ENCODE results near the gene PPARGC1A. TPM values are rescaled to one million over a fixed set of nuclear protein-coding genes. Genes with fewer than 3 reads are reported as not detected.

Gene PPARGC1A
- total and polyA plus RNA-seq, 2 of the 13 experiments (the other 11 are each of a cell fraction or from before 2014, with no cell fraction given) = 20.7 to 37.3 TPM

DNA sequence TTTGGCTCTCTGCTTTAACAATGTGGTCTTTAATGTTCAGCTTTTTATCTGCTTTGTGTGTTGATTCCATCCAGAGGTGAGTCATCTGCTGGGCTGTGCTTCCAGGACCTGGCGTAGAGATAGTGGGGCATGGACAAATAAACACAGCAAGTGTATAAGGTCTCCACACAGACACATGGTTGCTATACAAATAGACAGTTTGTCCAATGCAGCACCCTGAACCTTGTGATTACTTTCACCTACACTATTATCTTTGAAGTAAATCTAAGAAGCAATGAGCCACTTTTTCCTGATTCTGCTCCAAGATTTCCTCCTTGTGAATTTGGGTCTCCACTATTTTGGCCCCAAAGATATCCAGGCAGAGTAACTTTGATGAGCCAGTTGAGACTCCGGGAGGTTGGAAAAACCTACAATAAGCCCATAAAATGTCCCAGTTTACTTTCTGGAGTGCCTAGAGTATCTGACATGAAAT lies 12.1 kb downstream of the PPARGC1A start (continued):
- TF ChIP-seq, protein P1, sequence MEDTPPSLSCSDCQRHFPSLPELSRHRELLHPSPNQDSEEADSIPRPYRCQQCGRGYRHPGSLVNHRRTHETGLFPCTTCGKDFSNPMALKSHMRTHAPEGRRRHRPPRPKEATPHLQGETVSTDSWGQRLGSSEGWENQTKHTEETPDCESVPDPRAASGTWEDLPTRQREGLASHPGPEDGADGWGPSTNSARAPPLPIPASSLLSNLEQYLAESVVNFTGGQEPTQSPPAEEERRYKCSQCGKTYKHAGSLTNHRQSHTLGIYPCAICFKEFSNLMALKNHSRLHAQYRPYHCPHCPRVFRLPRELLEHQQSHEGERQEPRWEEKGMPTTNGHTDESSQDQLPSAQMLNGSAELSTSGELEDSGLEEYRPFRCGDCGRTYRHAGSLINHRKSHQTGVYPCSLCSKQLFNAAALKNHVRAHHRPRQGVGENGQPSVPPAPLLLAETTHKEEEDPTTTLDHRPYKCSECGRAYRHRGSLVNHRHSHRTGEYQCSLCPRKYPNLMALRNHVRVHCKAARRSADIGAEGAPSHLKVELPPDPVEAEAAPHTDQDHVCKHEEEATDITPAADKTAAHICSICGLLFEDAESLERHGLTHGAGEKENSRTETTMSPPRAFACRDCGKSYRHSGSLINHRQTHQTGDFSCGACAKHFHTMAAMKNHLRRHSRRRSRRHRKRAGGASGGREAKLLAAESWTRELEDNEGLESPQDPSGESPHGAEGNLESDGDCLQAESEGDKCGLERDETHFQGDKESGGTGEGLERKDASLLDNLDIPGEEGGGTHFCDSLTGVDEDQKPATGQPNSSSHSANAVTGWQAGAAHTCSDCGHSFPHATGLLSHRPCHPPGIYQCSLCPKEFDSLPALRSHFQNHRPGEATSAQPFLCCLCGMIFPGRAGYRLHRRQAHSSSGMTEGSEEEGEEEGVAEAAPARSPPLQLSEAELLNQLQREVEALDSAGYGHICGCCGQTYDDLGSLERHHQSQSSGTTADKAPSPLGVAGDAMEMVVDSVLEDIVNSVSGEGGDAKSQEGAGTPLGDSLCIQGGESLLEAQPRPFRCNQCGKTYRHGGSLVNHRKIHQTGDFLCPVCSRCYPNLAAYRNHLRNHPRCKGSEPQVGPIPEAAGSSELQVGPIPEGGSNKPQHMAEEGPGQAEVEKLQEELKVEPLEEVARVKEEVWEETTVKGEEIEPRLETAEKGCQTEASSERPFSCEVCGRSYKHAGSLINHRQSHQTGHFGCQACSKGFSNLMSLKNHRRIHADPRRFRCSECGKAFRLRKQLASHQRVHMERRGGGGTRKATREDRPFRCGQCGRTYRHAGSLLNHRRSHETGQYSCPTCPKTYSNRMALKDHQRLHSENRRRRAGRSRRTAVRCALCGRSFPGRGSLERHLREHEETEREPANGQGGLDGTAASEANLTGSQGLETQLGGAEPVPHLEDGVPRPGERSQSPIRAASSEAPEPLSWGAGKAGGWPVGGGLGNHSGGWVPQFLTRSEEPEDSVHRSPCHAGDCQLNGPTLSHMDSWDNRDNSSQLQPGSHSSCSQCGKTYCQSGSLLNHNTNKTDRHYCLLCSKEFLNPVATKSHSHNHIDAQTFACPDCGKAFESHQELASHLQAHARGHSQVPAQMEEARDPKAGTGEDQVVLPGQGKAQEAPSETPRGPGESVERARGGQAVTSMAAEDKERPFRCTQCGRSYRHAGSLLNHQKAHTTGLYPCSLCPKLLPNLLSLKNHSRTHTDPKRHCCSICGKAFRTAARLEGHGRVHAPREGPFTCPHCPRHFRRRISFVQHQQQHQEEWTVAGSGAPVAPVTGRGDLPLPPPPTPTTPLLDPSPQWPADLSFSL (CRISPR knock-in tag; IDR thresholded peaks at IDR 0.05) = peak; percentile 71; the same call in 1 of the 2 replicates
- TF ChIP-seq DPF2 (CRISPR knock-in tag; IDR thresholded peaks at IDR 0.05; ENCODE audit: borderline replicate concordance, low read depth) (peak; percentile 94), HDAC2 (CRISPR knock-in tag; IDR thresholded peaks at IDR 0.05) (peak; percentile 82), SOX5 (CRISPR knock-in tag; IDR thresholded peaks at IDR 0.05; ENCODE audit: borderline replicate concordance) (peak; percentile 97), ARNT (IDR thresholded peaks at IDR 0.05) (no peak), ZNF614 (CRISPR knock-in tag; IDR thresholded peaks at IDR 0.05; ENCODE audit: borderline replicate concordance) (peak; percentile 73; the same call in 1 of the 2 replicates), ZSCAN29 (CRISPR knock-in tag; conservative IDR thresholded peaks at IDR 0.05) (peak; percentile 81; the same call in 1 of the 2 replicates), DNMT3B (CRISPR knock-in tag; conservative IDR thresholded peaks at IDR 0.05) (peak; percentile 48; the same call in 1 of the 2 replicates), ZNF75D (CRISPR knock-in tag; IDR thresholded peaks at IDR 0.05; ENCODE audit: borderline replicate concordance) (no peak), ZNF530 (CRISPR knock-in tag; IDR thresholded peaks at IDR 0.05; ENCODE audit: low read depth) (no peak), STAG1 (CRISPR knock-in tag; IDR thresholded peaks at IDR 0.05) (peak; percentile 11; the same call in 1 of the 2 replicates), TRIM24 (CRISPR knock-in tag; IDR thresholded peaks at IDR 0.05) (no peak), MED13 (CRISPR knock-in tag; IDR thresholded peaks at IDR 0.05) (0 out of 2 replicates have a peak, but pooled peaks have one; percentile 42)
- TF ChIP-seq, protein P2, sequence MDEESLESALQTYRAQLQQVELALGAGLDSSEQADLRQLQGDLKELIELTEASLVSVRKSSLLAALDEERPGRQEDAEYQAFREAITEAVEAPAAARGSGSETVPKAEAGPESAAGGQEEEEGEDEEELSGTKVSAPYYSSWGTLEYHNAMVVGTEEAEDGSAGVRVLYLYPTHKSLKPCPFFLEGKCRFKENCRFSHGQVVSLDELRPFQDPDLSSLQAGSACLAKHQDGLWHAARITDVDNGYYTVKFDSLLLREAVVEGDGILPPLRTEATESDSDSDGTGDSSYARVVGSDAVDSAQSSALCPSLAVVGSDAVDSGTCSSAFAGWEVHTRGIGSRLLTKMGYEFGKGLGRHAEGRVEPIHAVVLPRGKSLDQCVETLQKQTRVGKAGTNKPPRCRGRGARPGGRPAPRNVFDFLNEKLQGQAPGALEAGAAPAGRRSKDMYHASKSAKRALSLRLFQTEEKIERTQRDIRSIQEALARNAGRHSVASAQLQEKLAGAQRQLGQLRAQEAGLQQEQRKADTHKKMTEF (CRISPR knock-in tag; IDR thresholded peaks at IDR 0.05) = peak; percentile 70
- TF ChIP-seq, protein P3, sequence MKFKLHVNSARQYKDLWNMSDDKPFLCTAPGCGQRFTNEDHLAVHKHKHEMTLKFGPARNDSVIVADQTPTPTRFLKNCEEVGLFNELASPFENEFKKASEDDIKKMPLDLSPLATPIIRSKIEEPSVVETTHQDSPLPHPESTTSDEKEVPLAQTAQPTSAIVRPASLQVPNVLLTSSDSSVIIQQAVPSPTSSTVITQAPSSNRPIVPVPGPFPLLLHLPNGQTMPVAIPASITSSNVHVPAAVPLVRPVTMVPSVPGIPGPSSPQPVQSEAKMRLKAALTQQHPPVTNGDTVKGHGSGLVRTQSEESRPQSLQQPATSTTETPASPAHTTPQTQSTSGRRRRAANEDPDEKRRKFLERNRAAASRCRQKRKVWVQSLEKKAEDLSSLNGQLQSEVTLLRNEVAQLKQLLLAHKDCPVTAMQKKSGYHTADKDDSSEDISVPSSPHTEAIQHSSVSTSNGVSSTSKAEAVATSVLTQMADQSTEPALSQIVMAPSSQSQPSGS (CRISPR knock-in tag; IDR thresholded peaks at IDR 0.05) = peak; percentile 51; the same call in 1 of the 2 replicates
- TF ChIP-seq, protein P4, sequence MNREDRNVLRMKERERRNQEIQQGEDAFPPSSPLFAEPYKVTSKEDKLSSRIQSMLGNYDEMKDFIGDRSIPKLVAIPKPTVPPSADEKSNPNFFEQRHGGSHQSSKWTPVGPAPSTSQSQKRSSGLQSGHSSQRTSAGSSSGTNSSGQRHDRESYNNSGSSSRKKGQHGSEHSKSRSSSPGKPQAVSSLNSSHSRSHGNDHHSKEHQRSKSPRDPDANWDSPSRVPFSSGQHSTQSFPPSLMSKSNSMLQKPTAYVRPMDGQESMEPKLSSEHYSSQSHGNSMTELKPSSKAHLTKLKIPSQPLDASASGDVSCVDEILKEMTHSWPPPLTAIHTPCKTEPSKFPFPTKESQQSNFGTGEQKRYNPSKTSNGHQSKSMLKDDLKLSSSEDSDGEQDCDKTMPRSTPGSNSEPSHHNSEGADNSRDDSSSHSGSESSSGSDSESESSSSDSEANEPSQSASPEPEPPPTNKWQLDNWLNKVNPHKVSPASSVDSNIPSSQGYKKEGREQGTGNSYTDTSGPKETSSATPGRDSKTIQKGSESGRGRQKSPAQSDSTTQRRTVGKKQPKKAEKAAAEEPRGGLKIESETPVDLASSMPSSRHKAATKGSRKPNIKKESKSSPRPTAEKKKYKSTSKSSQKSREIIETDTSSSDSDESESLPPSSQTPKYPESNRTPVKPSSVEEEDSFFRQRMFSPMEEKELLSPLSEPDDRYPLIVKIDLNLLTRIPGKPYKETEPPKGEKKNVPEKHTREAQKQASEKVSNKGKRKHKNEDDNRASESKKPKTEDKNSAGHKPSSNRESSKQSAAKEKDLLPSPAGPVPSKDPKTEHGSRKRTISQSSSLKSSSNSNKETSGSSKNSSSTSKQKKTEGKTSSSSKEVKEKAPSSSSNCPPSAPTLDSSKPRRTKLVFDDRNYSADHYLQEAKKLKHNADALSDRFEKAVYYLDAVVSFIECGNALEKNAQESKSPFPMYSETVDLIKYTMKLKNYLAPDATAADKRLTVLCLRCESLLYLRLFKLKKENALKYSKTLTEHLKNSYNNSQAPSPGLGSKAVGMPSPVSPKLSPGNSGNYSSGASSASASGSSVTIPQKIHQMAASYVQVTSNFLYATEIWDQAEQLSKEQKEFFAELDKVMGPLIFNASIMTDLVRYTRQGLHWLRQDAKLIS (CRISPR knock-in tag; IDR thresholded peaks at IDR 0.05) = peak; percentile 23; the same call in 1 of the 2 replicates
- TF ChIP-seq, protein P5, sequence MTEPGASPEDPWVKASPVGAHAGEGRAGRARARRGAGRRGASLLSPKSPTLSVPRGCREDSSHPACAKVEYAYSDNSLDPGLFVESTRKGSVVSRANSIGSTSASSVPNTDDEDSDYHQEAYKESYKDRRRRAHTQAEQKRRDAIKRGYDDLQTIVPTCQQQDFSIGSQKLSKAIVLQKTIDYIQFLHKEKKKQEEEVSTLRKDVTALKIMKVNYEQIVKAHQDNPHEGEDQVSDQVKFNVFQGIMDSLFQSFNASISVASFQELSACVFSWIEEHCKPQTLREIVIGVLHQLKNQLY (CRISPR knock-in tag; IDR thresholded peaks at IDR 0.05) = peak; percentile 84

Measured in HepG2 (cell line).